ENCODE results near the gene AVL9. TPM values are rescaled to one million over a fixed set of nuclear protein-coding genes. Genes with fewer than 3 reads are reported as not detected.
A peak's percentile ranks its signal among the peaks of the same experiment; 100 is the strongest.

The AVL9 gene
- 10 to 100 TPM; 33.6 to 45.1 (median 42.3) TPM for total RNA-seq

DNA sequence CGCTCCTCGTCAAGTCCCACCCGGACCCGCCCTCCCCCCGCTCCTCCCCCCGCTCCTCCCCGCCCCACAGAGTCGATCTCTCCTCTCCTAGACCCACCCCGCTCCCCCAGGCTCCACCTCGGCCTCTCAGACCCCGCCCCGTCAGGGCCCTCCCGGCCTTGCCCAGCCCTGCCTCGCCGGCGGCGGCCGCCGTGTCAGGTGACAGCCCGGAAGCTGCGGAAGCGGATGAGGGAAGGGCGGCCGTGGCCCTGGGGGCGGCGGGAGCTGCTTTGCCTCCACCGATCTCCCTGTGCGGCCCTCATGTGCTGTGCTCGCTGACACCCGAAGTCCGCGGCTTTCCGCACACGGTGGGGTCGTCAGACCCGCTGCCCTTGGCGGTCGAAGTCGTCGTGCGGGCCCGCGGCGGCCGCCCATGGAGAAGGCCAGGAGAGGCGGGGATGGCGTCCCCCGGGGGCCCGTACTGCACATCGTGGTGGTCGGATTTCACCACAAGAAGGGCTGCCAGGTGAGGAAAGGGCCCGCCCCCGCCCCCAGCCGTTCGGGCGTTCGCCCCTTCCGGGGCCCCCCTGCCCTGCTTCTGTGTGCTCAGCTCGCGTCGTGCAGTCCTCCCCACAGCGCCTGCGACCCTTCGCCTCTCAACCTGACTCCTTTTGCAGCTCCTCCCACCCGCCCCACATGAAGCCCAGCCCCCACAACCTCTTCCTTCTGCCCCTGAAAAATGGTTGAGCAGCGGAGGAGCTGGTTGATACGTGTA, at the start of gene AVL9:
Gene AVL9, plus strand, starts transcription at position 192 of the 754 bp plus-strand sequence. Its CDS starts 221 bp downstream, at position 413.
- intact Hi-C loops (cut with DNase I): no loop called here

DNA sequence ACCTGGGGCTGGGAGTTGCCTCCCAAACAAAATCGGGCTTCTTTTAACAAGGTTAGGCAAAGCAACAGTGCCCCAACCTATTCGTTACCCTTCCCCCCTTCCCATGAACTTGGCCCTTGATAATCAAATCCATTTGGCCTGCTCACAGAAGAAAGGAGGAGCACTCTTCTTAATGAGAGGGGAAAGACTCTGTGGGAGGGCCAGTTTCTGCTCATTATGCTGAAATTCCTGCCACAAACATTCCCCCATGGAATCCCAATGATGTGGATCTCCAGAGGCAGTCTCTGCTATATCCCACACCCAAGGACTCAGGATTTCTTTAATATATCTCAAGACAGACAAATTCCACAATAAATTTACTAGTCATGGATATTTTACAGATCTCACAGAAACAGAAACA, 48.1 kb upstream of the AVL9 start:
- DNase-seq: no peak
- no peak overlapping the region for H3K4me3 ChIP-seq (replicated peaks in 1 of 3)
- WGBS, 2 donors: 74 to 85% methylated on average over 2 of the region's 2 CpGs

More for the DNA sequence above, at the start of gene AVL9:
- Histone ChIP-seq H3K4me3 (replicated peaks in 1 of 3) (peak within 1 kb of the TSS; percentile 65 to 96 (median 83)), H3K27ac (peak within 1 kb of the TSS; percentile 91 to 96 (median 92)), H3K4me1 (peaks cover 5 to 17% of the 10 kb centered on the region in 2 donors), H3K27me3 (no peaks in the 10 kb centered on the region), H3K36me3 (no peaks in the 10 kb centered on the region), H3K9me3 (no peaks in the 10 kb centered on the region)
- WGBS, 2 donors: 0 to 2% methylated on average over 11 to 27 of the region's 67 CpGs
- peak; percentile 43 to 88 for TF ChIP-seq POLR2A (IDR thresholded peaks at IDR 0.05)
- TF ChIP-seq, protein P1, sequence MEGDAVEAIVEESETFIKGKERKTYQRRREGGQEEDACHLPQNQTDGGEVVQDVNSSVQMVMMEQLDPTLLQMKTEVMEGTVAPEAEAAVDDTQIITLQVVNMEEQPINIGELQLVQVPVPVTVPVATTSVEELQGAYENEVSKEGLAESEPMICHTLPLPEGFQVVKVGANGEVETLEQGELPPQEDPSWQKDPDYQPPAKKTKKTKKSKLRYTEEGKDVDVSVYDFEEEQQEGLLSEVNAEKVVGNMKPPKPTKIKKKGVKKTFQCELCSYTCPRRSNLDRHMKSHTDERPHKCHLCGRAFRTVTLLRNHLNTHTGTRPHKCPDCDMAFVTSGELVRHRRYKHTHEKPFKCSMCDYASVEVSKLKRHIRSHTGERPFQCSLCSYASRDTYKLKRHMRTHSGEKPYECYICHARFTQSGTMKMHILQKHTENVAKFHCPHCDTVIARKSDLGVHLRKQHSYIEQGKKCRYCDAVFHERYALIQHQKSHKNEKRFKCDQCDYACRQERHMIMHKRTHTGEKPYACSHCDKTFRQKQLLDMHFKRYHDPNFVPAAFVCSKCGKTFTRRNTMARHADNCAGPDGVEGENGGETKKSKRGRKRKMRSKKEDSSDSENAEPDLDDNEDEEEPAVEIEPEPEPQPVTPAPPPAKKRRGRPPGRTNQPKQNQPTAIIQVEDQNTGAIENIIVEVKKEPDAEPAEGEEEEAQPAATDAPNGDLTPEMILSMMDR (IDR thresholded peaks at IDR 0.05): peak in 1 of 6 experiments; percentile 2
- DNase-seq: peak; percentile 97 to 99

DNA sequence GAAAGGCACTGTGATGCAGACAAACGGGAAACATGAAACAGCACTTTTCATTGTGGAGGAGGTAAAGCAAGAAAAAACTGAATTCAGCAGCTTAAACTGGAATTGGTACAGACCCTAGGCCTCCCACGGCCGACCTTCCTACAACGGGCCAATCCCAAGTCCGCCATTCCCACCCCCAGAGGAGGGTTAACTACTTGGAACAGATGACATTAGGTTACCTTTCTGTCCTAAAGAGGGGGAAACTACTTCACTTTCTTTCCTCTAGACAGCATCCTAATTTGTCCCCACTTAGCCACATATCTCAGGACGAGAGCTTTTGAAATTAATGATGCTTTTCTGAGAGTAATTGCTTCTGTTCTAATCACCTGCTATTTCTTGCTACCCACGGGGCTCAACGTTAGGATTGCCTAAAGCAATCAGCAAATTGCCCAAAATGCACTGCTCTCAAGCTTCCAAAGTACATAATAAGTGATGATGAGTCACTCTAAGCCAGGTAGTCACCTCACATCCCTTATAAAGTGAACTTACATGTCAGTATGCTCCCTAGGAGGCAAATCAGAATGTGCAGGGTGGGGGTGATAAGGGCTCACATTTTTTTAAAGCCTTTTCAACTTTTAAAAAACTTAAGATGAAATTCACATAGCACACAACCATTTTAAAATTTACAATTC, 41.8 kb upstream of the AVL9 start:
- Histone ChIP-seq H3K36me3 (no peaks in the 10 kb centered on the region), H3K9me3 (no peaks in the 10 kb centered on the region), H3K4me3 (replicated peaks in 1 of 3) (no peak overlapping the region), H3K4me1 (no peaks in the 10 kb centered on the region), H3K27me3 (no peaks in the 10 kb centered on the region), H3K27ac (no peak overlapping the region)
- intact Hi-C loops (cut with DNase I): no loop called here
- WGBS, 2 donors: 65 to 67% methylated on average over 8 of the region's 8 CpGs
- TF ChIP-seq POLR2A (IDR thresholded peaks at IDR 0.05): no peak
- TF ChIP-seq, protein P1 (IDR thresholded peaks at IDR 0.05): no peak
- no peak for DNase-seq

More for the DNA sequence above, 48.1 kb upstream of the AVL9 start:
- intact Hi-C loops (cut with DNase I): no loop called here
- H3K27ac ChIP-seq: no peak overlapping the region
- no peaks in the 10 kb centered on the region for H3K4me1 ChIP-seq
- no peaks in the 10 kb centered on the region for H3K36me3 ChIP-seq
- H3K27me3 ChIP-seq: no peaks in the 10 kb centered on the region
- TF ChIP-seq, protein P1 (IDR thresholded peaks at IDR 0.05): no peak
- no peak for TF ChIP-seq POLR2A (IDR thresholded peaks at IDR 0.05)
- H3K9me3 ChIP-seq: no peaks in the 10 kb centered on the region

DNA sequence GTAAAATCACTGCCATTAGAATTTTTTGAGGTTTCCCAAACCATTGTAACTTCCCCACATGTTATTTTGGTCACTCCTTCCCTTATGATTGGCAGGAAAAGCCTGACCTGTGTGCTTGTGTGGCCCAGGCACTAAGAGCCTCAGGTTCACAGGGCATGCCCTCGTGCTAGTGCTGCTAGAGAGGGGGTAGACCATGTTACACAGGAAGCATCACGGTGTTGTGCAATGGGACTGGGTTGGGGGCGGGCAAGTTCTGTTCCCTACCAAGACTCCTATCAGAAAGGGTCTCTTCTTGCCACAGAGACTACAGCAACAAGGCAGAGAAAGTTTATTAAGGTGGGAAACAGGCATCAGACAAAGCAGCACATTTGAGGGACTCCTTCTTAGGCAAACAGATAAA, 37.3 kb upstream of the AVL9 start:
- Histone ChIP-seq H3K36me3 (no peaks in the 10 kb centered on the region), H3K27me3 (no peaks in the 10 kb centered on the region), H3K4me1 (no peaks in the 10 kb centered on the region), H3K9me3 (no peaks in the 10 kb centered on the region), H3K27ac (no peak overlapping the region), H3K4me3 (replicated peaks in 1 of 3) (no peak overlapping the region)
- intact Hi-C loops (cut with DNase I): no loop called here
- no peak for TF ChIP-seq POLR2A (IDR thresholded peaks at IDR 0.05)
- TF ChIP-seq, protein P1 (IDR thresholded peaks at IDR 0.05): no peak
- WGBS, 2 donors: 49 to 70% methylated on average over 3 of the region's 3 CpGs
- DNase-seq: no peak

DNA sequence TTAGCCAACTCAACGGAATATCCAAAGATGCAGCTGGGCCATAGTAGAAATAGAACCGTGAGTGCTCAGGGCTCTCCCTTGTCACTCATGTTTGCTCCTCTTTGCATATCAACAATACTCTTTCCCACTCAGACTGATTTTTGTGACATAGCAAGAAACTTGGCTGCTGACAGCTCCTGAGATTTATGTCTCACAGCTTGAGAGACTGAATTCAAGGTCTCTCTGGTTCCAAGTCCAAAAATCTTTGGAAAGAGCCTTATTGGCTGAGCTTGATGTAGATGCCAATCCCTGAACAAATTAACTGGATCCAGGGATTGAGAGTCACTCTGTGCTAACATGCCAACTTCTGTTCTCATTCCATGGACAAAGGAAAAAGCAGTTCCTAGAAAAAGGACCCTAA, 35.5 kb upstream of the AVL9 start:
- intact Hi-C loops (cut with DNase I): no loop called here
- no peak for DNase-seq
- H3K27me3 ChIP-seq: no peaks in the 10 kb centered on the region
- WGBS, 2 donors: 76 to 80% methylated on average over 2 of the region's 2 CpGs
- H3K36me3 ChIP-seq: no peaks in the 10 kb centered on the region
- TF ChIP-seq, protein P1 (IDR thresholded peaks at IDR 0.05): no peak
- TF ChIP-seq POLR2A (IDR thresholded peaks at IDR 0.05): no peak
- H3K4me3 ChIP-seq (replicated peaks in 1 of 3): no peak overlapping the region
- H3K27ac ChIP-seq: no peak overlapping the region
- H3K4me1 ChIP-seq: no peaks in the 10 kb centered on the region
- H3K9me3 ChIP-seq: no peaks in the 10 kb centered on the region
